A549 (cell line): ENCODE measurements around the gene ITM2B. TPM values are rescaled to one million over a fixed set of nuclear protein-coding genes. Genes with fewer than 3 reads are reported as not detected.

Experiments used
- ATAC-seq, 2 experiments: fragments of 200-7000 bp in 1 of 2; fragments of >200 bp in 1 of 2; cut with Nextera tagmentation in 1 of 2; cut with Tn5 transposase in 1 of 2; 3 replicates each; pipeline versions ENCODE4 v1.8.0 to v1.9.1; 2018 to 2020; ENCODE audit warnings: mild to moderate bottlenecking in 1 of 2, moderate library complexity in 1 of 2
- CTCF ChIA-PET: fragments of 300-600 bp; sonication (Branson Sonifier 250); formaldehyde crosslinking; extraction: SDS; loops from one replicate; lab custom pipeline; 2021; ENCODE audit warnings: antibody characterized with exemption, inconsistent platforms; lab: Yijun Ruan, JAX
- POLR2A ChIA-PET: fragments of 350-600 bp; formaldehyde crosslinking; extraction: SDS; loops from one replicate; lab custom pipeline; 2021; ENCODE audit warnings: antibody characterized with exemption, inconsistent platforms; lab: Yijun Ruan, JAX
- DNase-seq, 2 experiments: peaks; one replicate each; pipeline versions ENCODE4 v3.0.0 to v3.0.0-alpha.2; 2011 to 2016; ENCODE audit warnings: low read depth in 1 of 2, low spot score in 1 of 2
- FAIRE-seq: peaks from 2 replicates; lab custom pipeline; 2011; peaks lifted over from hg19 to GRCh38; lab: Jason Lieb, UNC
- H3K27ac ChIP-seq, 2 experiments: fragments of >200 bp; sonication (Bioruptor Twin); formaldehyde crosslinking; 3 replicates each; pipeline ENCODE4 v1.5.1; 2016 to 2017
- H3K4me1 ChIP-seq: fragments of >200 bp; sonication (Bioruptor Twin); formaldehyde crosslinking; 3 replicates; pipeline ENCODE4 v1.6.1; 2016
- H3K4me2 ChIP-seq: fragments of >200 bp; sonication (Bioruptor Twin); formaldehyde crosslinking; 3 replicates; pipeline ENCODE4 v1.6.1; 2016
- H3K4me3 ChIP-seq: fragments of >200 bp; sonication (Bioruptor Twin); formaldehyde crosslinking; 3 replicates; pipeline ENCODE4 v1.5.1; 2016
- H3K9me3 ChIP-seq: fragments of >200 bp; sonication (Bioruptor Twin); formaldehyde crosslinking; 3 replicates; pipeline ENCODE4 v1.6.1; 2016
- BHLHE40 ChIP-seq: IDR thresholded peaks from 2 replicates; pipeline ENCODE4 v1.6.1; 2012; ENCODE audit warnings: low read depth, low read length, inconsistent platforms
- CBX8 ChIP-seq: fragments of 200-600 bp; sonication (generic); IDR thresholded peaks from 2 replicates; pipeline ENCODE4 v1.6.1; 2016
- CEBPB ChIP-seq, 2 experiments: fragments of >200 bp in 1 of 2; sonication (Bioruptor Twin) in 1 of 2; formaldehyde crosslinking in 1 of 2; IDR thresholded peaks; 2 replicates each; pipeline ENCODE4 v1.6.1; 2012 to 2016
- CTCF ChIP-seq: fragments of >200 bp; sonication (Bioruptor Twin); formaldehyde crosslinking; IDR thresholded peaks from 3 replicates; pipeline ENCODE4 v1.5.1; 2016
- EP300 ChIP-seq, 2 experiments: fragments of >200 bp; sonication (Bioruptor Twin); formaldehyde crosslinking; IDR thresholded peaks; 2 replicates in 1 of 2; 3 replicates in 1 of 2; pipeline ENCODE4 v1.6.1; 2016 to 2017
- FOSB ChIP-seq: fragments of 250-450 bp; sonication (Bioruptor Pico); IDR thresholded peaks from 2 replicates; pipeline ENCODE4 v1.5.0; 2020; ENCODE audit warnings: mild to moderate bottlenecking, moderate library complexity
- FOXS1 ChIP-seq: fragments of 250-450 bp; sonication (Bioruptor Pico); IDR thresholded peaks from 2 replicates; pipeline ENCODE4 v1.5.0; 2020; ENCODE audit warnings: mild to moderate bottlenecking, moderate library complexity
- HDAC2 ChIP-seq: fragments of 200-600 bp; sonication (generic); IDR thresholded peaks from 2 replicates; pipeline ENCODE4 v1.6.1; 2016
- HOXB13 ChIP-seq: fragments of 250-450 bp; sonication (Bioruptor Pico); IDR thresholded peaks from 2 replicates; pipeline ENCODE4 v1.5.0; 2020; ENCODE audit warnings: low read depth, mild to moderate bottlenecking, moderate library complexity
- HOXB5 ChIP-seq: fragments of 250-450 bp; sonication (Bioruptor Pico); IDR thresholded peaks from 2 replicates; pipeline ENCODE4 v1.5.0; 2020; ENCODE audit warnings: mild to moderate bottlenecking, moderate library complexity
- KDM1A ChIP-seq: fragments of 200-600 bp; sonication (generic); IDR thresholded peaks from 2 replicates; pipeline ENCODE4 v1.6.1; 2016; ENCODE audit warnings: low read depth, mild to moderate bottlenecking
- MAFK ChIP-seq: fragments of 450-650 bp; IDR thresholded peaks from 2 replicates; pipeline ENCODE4 v1.6.1; 2014; ENCODE audit not compliant: partially characterized antibody
- MAX ChIP-seq: IDR thresholded peaks from 2 replicates; pipeline ENCODE4 v1.6.1; 2012
- MAZ ChIP-seq: fragments of 150-350 bp; IDR thresholded peaks from 2 replicates; pipeline ENCODE4 v1.6.1; 2014; ENCODE audit warnings: antibody characterized with exemption, low read depth, low read length, borderline replicate concordance
- MYC ChIP-seq: IDR thresholded peaks from 2 replicates; pipeline ENCODE4 v1.6.1; 2012; ENCODE audit warnings: mild to moderate bottlenecking, inconsistent platforms, low read length, improper control_type of control experiment, borderline replicate concordance
- NFE2L2 ChIP-seq: fragments of 150-350 bp; conservative IDR thresholded peaks from 2 replicates; pipeline ENCODE4 v1.6.1; 2014; ENCODE audit warnings: low read length
- PBX3 ChIP-seq: IDR thresholded peaks from 2 replicates; pipeline ENCODE4 v1.6.1; 2012
- POLR2A ChIP-seq: IDR thresholded peaks from 2 replicates; pipeline ENCODE4 v1.6.1; 2012; ENCODE audit warnings: mild to moderate bottlenecking, low read length
- RAD21 ChIP-seq, 2 experiments: fragments of >200 bp in 1 of 2; sonication (Bioruptor Twin) in 1 of 2; formaldehyde crosslinking in 1 of 2; IDR thresholded peaks in 1 of 2; conservative IDR thresholded peaks in 1 of 2; 2 replicates in 1 of 2; 3 replicates in 1 of 2; pipeline ENCODE4 v1.6.1; 2012 to 2018; ENCODE audit warnings: inconsistent platforms in 1 of 2
- RCOR1 ChIP-seq: fragments of 150-350 bp; IDR thresholded peaks from 2 replicates; pipeline ENCODE4 v1.6.1; 2014; ENCODE audit warnings: antibody characterized with exemption, low read length, low read depth
- REST ChIP-seq: fragments of 200-600 bp; sonication (generic); IDR thresholded peaks from 2 replicates; pipeline ENCODE4 v1.6.1; 2016; ENCODE audit warnings: antibody characterized with exemption, mild to moderate bottlenecking, moderate library complexity
- RFX5 ChIP-seq: fragments of 450-650 bp; IDR thresholded peaks from 2 replicates; pipeline ENCODE4 v1.7.1; 2014; ENCODE audit warnings: antibody characterized with exemption, mild to moderate bottlenecking, moderate library complexity
- RNF2 ChIP-seq: fragments of 200-600 bp; sonication (generic); IDR thresholded peaks from 2 replicates; pipeline ENCODE4 v1.6.1; 2016; ENCODE audit warnings: low read depth, mild to moderate bottlenecking, antibody characterized with exemption, moderate library complexity, borderline replicate concordance
- SMC3 ChIP-seq: fragments of >200 bp; sonication (Bioruptor Twin); formaldehyde crosslinking; IDR thresholded peaks from 3 replicates; pipeline ENCODE4 v1.6.1; 2018; ENCODE audit warnings: inconsistent platforms
- SREBF2 ChIP-seq: fragments of 450-650 bp; IDR thresholded peaks from 2 replicates; pipeline ENCODE4 v1.6.1; 2014; ENCODE audit warnings: mild to moderate bottlenecking, moderate library complexity
- TP53 ChIP-seq: fragments of 250-450 bp; sonication (Bioruptor Pico); IDR thresholded peaks from 2 replicates; pipeline ENCODE4 v1.5.0; 2021; ENCODE audit warnings: mild to moderate bottlenecking, moderate library complexity
- ZC3H11A ChIP-seq: fragments of 450-650 bp; IDR thresholded peaks from 2 replicates; pipeline ENCODE4 v1.6.1; 2014; ENCODE audit warnings: antibody characterized with exemption, mild to moderate bottlenecking
- ZFP36 ChIP-seq: fragments of 450-650 bp; IDR thresholded peaks from 2 replicates; pipeline ENCODE4 v1.6.1; 2014; ENCODE audit warnings: borderline replicate concordance; ENCODE audit not compliant: partially characterized antibody
- ZSCAN20 ChIP-seq: fragments of 250-450 bp; sonication (Bioruptor Pico); IDR thresholded peaks from 2 replicates; pipeline ENCODE4 v1.8.0; 2022; ENCODE audit warnings: mild to moderate bottlenecking, moderate library complexity
- WGBS: methylation state at CpG from one replicate; pipeline ENCODE4 v1.1.6; 2017; ENCODE audit errors: missing lambda C conversion rate; 5-methylcytosine and 5-hydroxymethylcytosine counted together
- polyA plus RNA-seq, 4 experiments: library from polyadenylated mRNA; depleted of rRNA in 3 of 4; stranded (reverse); fragments of >200 nt; fragmentation: RNase III in 1 of 4; extraction: RNeasy Plus Mini Kit Qiagen cat#74134 plus additional on column Dnase treatment in 1 of 4; gene quantifications; 2 replicates in 3 of 4; 3 replicates in 1 of 4; pipeline ENCODE4 v1.2.3, GENCODE V29; 2011 to 2017

Gene ITM2B
- polyA plus RNA-seq, 2 of the 4 experiments (the other 2 are of a cell fraction) = 116 to 226 TPM

GRCh38 chr13:48273346-48273745, 40.3 kb downstream of the ITM2B start:
- DNase-seq (no peak), FAIRE-seq (no peak), ATAC-seq (no peak)
- POLR2A ChIA-PET = no interaction called here
- Histone ChIP-seq H3K4me1 (no peaks in the 10 kb centered on the region), H3K4me3 (no peak overlapping the region), H3K4me2 (no peak overlapping the region), H3K27ac (no peak overlapping the region), H3K9me3 (no peaks in the 10 kb centered on the region)
- TF ChIP-seq FOSB (CRISPR knock-in tag) = no peak
- no peak for TF ChIP-seq MAZ
- no peak for TF ChIP-seq PBX3
- no peak for TF ChIP-seq SREBF2
- TF ChIP-seq ZFP36 = no peak
- TF ChIP-seq MAX = no peak
- TF ChIP-seq CTCF = no peak
- no peak for TF ChIP-seq CEBPB (IDR thresholded peaks at IDR 0.05)
- no peak for TF ChIP-seq MAFK
- TF ChIP-seq RNF2 = no peak
- no peak for TF ChIP-seq RAD21 (conservative IDR thresholded peaks at IDR 0.05 in 1 of 2, IDR thresholded peaks at IDR 0.05 in 1 of 2)
- no peak for TF ChIP-seq TP53 (CRISPR knock-in tag)
- no peak for TF ChIP-seq FOXS1 (CRISPR knock-in tag)
- no peak for TF ChIP-seq HOXB13 (CRISPR knock-in tag)
- no peak for TF ChIP-seq KDM1A
- TF ChIP-seq ZSCAN20 (CRISPR knock-in tag) = no peak
- CTCF ChIA-PET = no interaction called here
- 77% methylated on average over 4 of the region's 4 CpGs for WGBS

- no peak for DNase-seq
- H3K4me3 ChIP-seq = no peak overlapping the region
- ChIA-PET POLR2A (no interaction called here), CTCF (no interaction called here)
- H3K27ac ChIP-seq = no peak overlapping the region
- H3K4me2 ChIP-seq = no peak overlapping the region
- no peaks in the 10 kb centered on the region for H3K9me3 ChIP-seq
- no peak for ATAC-seq
- TF ChIP-seq EP300 (IDR thresholded peaks at IDR 0.05) = no peak
- TF ChIP-seq CBX8 = no peak
- TF ChIP-seq NFE2L2 = no peak
- TF ChIP-seq POLR2A = no peak
- no peak for TF ChIP-seq BHLHE40
- TF ChIP-seq ZSCAN20 (CRISPR knock-in tag) = no peak
- no peak for TF ChIP-seq SREBF2
- TF ChIP-seq RCOR1 = no peak
- TF ChIP-seq RFX5 = no peak
- no peak for TF ChIP-seq SMC3
- no peak for TF ChIP-seq MYC
- TF ChIP-seq, all 56 proteins: peak for 0
- no peaks in the 10 kb centered on the region for H3K4me1 ChIP-seq
- no peak for FAIRE-seq
- WGBS = 75% methylated on average over 4 of the region's 4 CpGs
Measured at GRCh38 chr13:48275507-48275906, 42.5 kb downstream of the ITM2B start.

GRCh38 chr13:48278806-48279205, 45.8 kb downstream of the ITM2B start:
- FAIRE-seq = no peak
- WGBS = 43% methylated on average over 2 of the region's 2 CpGs

More at GRCh38 chr13:48278806-48279205, 45.8 kb downstream of the ITM2B start:
- Histone ChIP-seq H3K27ac (no peak overlapping the region), H3K4me2 (no peak overlapping the region), H3K4me1 (no peaks in the 10 kb centered on the region), H3K9me3 (no peaks in the 10 kb centered on the region), H3K4me3 (no peak overlapping the region)
- ATAC-seq = no peak
- TF ChIP-seq HDAC2 = no peak
- no peak for TF ChIP-seq ZC3H11A
- TF ChIP-seq REST = no peak
- no peak for TF ChIP-seq HOXB5 (CRISPR knock-in tag)
- no peak for TF ChIP-seq MAFK
- TF ChIP-seq POLR2A = no peak
- ChIA-PET CTCF (no interaction called here), POLR2A (no interaction called here)
- DNase-seq = no peak
